Right lobe of liver (tissue), 4 donors: Measurements from ENCODE around the gene ITFG2.

Experiments used
- CTCF ChIP-seq, 4 donors: fragments of 200-600 bp in 3 of 4; fragments of 450-650 bp in 1 of 4; IDR thresholded peaks; one replicate each; pipeline versions ENCODE4 v1.5.1 to v1.8.0; 2016 to 2022; ENCODE audit warnings: antibody characterized with exemption in 4 of 4, mild to moderate bottlenecking in 2 of 4
- POLR2A ChIP-seq: fragments of 450-650 bp; IDR thresholded peaks from one replicate; pipeline ENCODE4 v1.6.1; 2017; ENCODE audit warnings: antibody characterized with exemption, mild to moderate bottlenecking
- donor health status: DM: no; HTN: no; CAD: no.
- donor health status: DM: no; HTN: no; CAD: no.
- donor health status: DM: no; HTN: yes; CAD: no.

- TF ChIP-seq CTCF (IDR thresholded peaks at IDR 0.05), result no peak
- TF ChIP-seq POLR2A, result no peak
These were observed 8.0 kb downstream of the ITFG2 start for GRCh38 chr12:2820432-2820831.
